ENCODE data around the gene CACNA1B.

CACNA1B gene

GRCh38 chr9:137902646-137903045 lies 25.1 kb downstream of the CACNA1B start:
- Mint-ChIP-seq H3K36me3 (ENCODE audit: low read depth) (no peaks in the 10 kb centered on the region), H3K9me3 (peaks cover 10% of the 10 kb centered on the region), H3K4me1 (no peaks in the 10 kb centered on the region)

DNA sequence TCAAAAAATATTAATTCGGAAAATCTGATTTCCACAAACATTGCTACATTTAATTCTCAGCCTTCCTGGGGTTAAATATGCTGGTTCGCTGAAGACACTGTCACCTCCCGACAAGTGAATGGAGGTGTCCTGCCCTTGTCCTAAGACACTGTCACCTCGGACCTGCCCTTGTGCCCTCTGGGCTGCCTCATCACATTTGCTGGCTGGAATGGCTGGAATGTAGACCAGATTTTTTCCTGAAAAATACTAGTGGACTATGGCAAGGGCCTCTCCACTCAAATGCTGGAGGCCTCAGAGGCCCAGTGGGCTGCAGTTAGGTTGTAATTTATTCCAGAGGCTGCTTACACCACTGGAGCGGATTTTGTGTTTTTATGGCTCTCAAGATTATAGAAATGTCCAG lies 28.2 kb downstream of the CACNA1B start:
- no peaks in the 10 kb centered on the region for H3K4me1 Mint-ChIP-seq
- H3K4me3 Mint-ChIP-seq = no peak overlapping the region
- no peaks in the 10 kb centered on the region for H3K36me3 Mint-ChIP-seq (ENCODE audit: low read depth)
- no peak overlapping the region for H3K27ac Mint-ChIP-seq
- H3K9me3 Mint-ChIP-seq = peaks cover 7% of the 10 kb centered on the region
- TF ChIP-seq CTCF (IDR thresholded peaks at IDR 0.05; ENCODE audit: unreplicated experiment in 3 of 3) = no peak
- peaks cover 9% of the 10 kb centered on the region for H3K27me3 Mint-ChIP-seq (ENCODE audit: low read depth)

More at GRCh38 chr9:137902646-137903045, 25.1 kb downstream of the CACNA1B start:
- no peak overlapping the region for H3K4me3 Mint-ChIP-seq
- H3K27ac Mint-ChIP-seq = no peak overlapping the region
- TF ChIP-seq CTCF (IDR thresholded peaks at IDR 0.05; ENCODE audit: unreplicated experiment in 3 of 3) = no peak
- H3K27me3 Mint-ChIP-seq (ENCODE audit: low read depth) = peaks cover 3% of the 10 kb centered on the region

DNA sequence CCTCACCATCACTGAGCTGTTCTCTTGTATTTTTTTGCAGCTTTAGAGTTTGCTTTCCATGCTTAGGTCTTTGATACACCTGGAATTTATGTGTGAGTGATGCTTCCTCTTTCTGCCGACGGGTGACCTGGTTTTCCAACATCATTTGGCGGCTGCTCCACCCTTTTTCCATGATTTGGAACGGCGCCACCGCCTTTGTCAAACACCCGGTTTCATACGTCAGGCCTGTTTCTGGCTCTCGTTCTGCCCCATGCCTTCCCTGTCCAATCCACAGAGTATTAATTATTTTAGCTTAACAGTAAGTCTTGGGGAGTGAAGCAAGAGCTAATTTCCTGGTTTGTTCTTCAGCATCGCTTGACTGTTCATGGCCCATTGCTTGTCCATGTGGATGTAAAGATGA lies 30.2 kb downstream of the CACNA1B start:
- no peak for TF ChIP-seq CTCF (IDR thresholded peaks at IDR 0.05; ENCODE audit: unreplicated experiment in 3 of 3)
- no peaks in the 10 kb centered on the region for H3K36me3 Mint-ChIP-seq (ENCODE audit: low read depth)
- peaks cover 17% of the 10 kb centered on the region for H3K27me3 Mint-ChIP-seq (ENCODE audit: low read depth)
- H3K9me3 Mint-ChIP-seq = peaks cover 5% of the 10 kb centered on the region
- H3K27ac Mint-ChIP-seq = no peak overlapping the region
- H3K4me1 Mint-ChIP-seq = no peaks in the 10 kb centered on the region
- no peak overlapping the region for H3K4me3 Mint-ChIP-seq

- Mint-ChIP-seq H3K4me1 (peaks cover 7% of the 10 kb centered on the region), H3K27ac (no peak overlapping the region), H3K36me3 (ENCODE audit: low read depth) (no peaks in the 10 kb centered on the region), H3K9me3 (no peaks in the 10 kb centered on the region), H3K4me3 (no peak overlapping the region), H3K27me3 (ENCODE audit: low read depth) (peaks cover 19% of the 10 kb centered on the region)
- no peak for TF ChIP-seq CTCF (IDR thresholded peaks at IDR 0.05; ENCODE audit: unreplicated experiment in 3 of 3)
Observed at GRCh38 chr9:137912671-137913070, 35.1 kb downstream of the CACNA1B start.

GRCh38 chr9:137913132-137913531 lies 35.5 kb downstream of the CACNA1B start:
- Mint-ChIP-seq H3K4me3 (no peak overlapping the region), H3K36me3 (ENCODE audit: low read depth) (no peaks in the 10 kb centered on the region), H3K9me3 (no peaks in the 10 kb centered on the region), H3K4me1 (peaks cover 9% of the 10 kb centered on the region), H3K27ac (no peak overlapping the region), H3K27me3 (ENCODE audit: low read depth) (peaks cover 19% of the 10 kb centered on the region)
- no peak for TF ChIP-seq CTCF (IDR thresholded peaks at IDR 0.05; ENCODE audit: unreplicated experiment in 3 of 3)
